Loucy (cell line): ENCODE data around the gene CACNB2.

Experiments
- CTCF ChIP-seq: fragments of 200-600 bp; sonication (generic); conservative IDR thresholded peaks from 2 replicates; pipeline ENCODE4 v1.5.1; 2014; ENCODE audit warnings: mild to moderate bottlenecking, antibody characterized with exemption, low read length
- EZH2phosphoT487 ChIP-seq: fragments of 200-600 bp; IDR thresholded peaks from 2 replicates; pipeline ENCODE4 v1.6.1; 2018; ENCODE audit warnings: antibody characterized with exemption, mild to moderate bottlenecking, moderate library complexity, borderline replicate concordance

- TF ChIP-seq CTCF (no peak), EZH2phosphoT487 (no peak)
These were observed 45.9 kb upstream of the CACNB2 start for GRCh38 chr10:18094332-18094731.
